Measurements from ENCODE around the gene BTBD9. TPM values are rescaled to one million over a fixed set of nuclear protein-coding genes. Genes with fewer than 3 reads are reported as not detected.
A peak's percentile ranks its signal among the peaks of the same experiment; 100 is the strongest.

Gene BTBD9
- total RNA-seq, 1 donor, result 9.7 TPM

- no peak for DNase-seq (ENCODE audit: low read depth in 2 of 3, low spot score in 2 of 3)
Measured at GRCh38 chr6:38156818-38157565, 482.7 kb downstream of the BTBD9 start.

GRCh38 chr6:38155621-38156204 is 484.0 kb downstream of the BTBD9 start:
- DNase-seq (ENCODE audit: low read depth in 2 of 3, low spot score in 2 of 3), result no peak

GRCh38 chr6:38155144-38155543 is 484.6 kb downstream of the BTBD9 start:
- peak in 2 of 3 donors; percentile 46 to 61 for DNase-seq (ENCODE audit: low read depth in 2 of 3, low spot score in 2 of 3)

- no peak for DNase-seq (ENCODE audit: low read depth in 2 of 3, low spot score in 2 of 3)
Measured at GRCh38 chr6:38154731-38155130, 485.0 kb downstream of the BTBD9 start.

- no peak for DNase-seq (ENCODE audit: low read depth in 2 of 3, low spot score in 2 of 3)
Measured at GRCh38 chr6:38153798-38154345, 485.9 kb downstream of the BTBD9 start.

GRCh38 chr6:38153076-38153797 is 486.5 kb downstream of the BTBD9 start:
- no peak for DNase-seq (ENCODE audit: low read depth in 2 of 3, low spot score in 2 of 3)

GRCh38 chr6:38152620-38153019 is 487.1 kb downstream of the BTBD9 start:
- no peak for DNase-seq (ENCODE audit: low read depth in 2 of 3, low spot score in 2 of 3)

- no peak for DNase-seq (ENCODE audit: low read depth in 2 of 3, low spot score in 2 of 3)
Measured at GRCh38 chr6:38151580-38152500, 487.9 kb downstream of the BTBD9 start.

- DNase-seq (ENCODE audit: low read depth in 2 of 3, low spot score in 2 of 3), result no peak
Measured at GRCh38 chr6:38150681-38151296, 488.9 kb downstream of the BTBD9 start.

- no peak for DNase-seq (ENCODE audit: low read depth in 2 of 3, low spot score in 2 of 3)
Measured at GRCh38 chr6:38150021-38150420, 489.7 kb downstream of the BTBD9 start.

GRCh38 chr6:38149531-38149930 is 490.2 kb downstream of the BTBD9 start:
- no peak for DNase-seq (ENCODE audit: low read depth in 2 of 3, low spot score in 2 of 3)

GRCh38 chr6:38148606-38149005 is 491.1 kb downstream of the BTBD9 start:
- DNase-seq (ENCODE audit: low read depth in 2 of 3, low spot score in 2 of 3), result no peak

- DNase-seq (ENCODE audit: low read depth in 2 of 3, low spot score in 2 of 3), result no peak
Measured at GRCh38 chr6:38146734-38147027, 493.0 kb downstream of the BTBD9 start.

- DNase-seq (ENCODE audit: low read depth in 2 of 3, low spot score in 2 of 3), result no peak
Measured at GRCh38 chr6:38146021-38146733, 493.6 kb downstream of the BTBD9 start.

GRCh38 chr6:38144365-38144945 is 495.3 kb downstream of the BTBD9 start:
- DNase-seq (ENCODE audit: low read depth in 2 of 3, low spot score in 2 of 3), result no peak

GRCh38 chr6:38143191-38144150 is 496.3 kb downstream of the BTBD9 start:
- DNase-seq (ENCODE audit: low read depth in 2 of 3, low spot score in 2 of 3), result no peak

GRCh38 chr6:38142178-38142902 is 497.4 kb downstream of the BTBD9 start:
- DNase-seq (ENCODE audit: low read depth in 2 of 3, low spot score in 2 of 3), result no peak

Data from hematopoietic multipotent progenitor cell (in vitro differentiated cells).